ENCODE data around the gene GTF2H3.

The GTF2H3 gene

GRCh38 chr12:123645380-123645779 is 11.8 kb downstream of the GTF2H3 start:
- DNase-seq (ENCODE audit: low read depth in 2 of 2): no peak

GRCh38 chr12:123645878-123646277 is 12.2 kb downstream of the GTF2H3 start:
- no peak for DNase-seq (ENCODE audit: low read depth in 2 of 2)

- DNase-seq (ENCODE audit: low read depth in 2 of 2): no peak
Observed at GRCh38 chr12:123648401-123648800, 14.8 kb downstream of the GTF2H3 start.

GRCh38 chr12:123654129-123654701 is 20.6 kb downstream of the GTF2H3 start:
- DNase-seq (ENCODE audit: low read depth in 2 of 2): no peak

GRCh38 chr12:123655420-123655819 is 21.8 kb downstream of the GTF2H3 start:
- no peak for DNase-seq (ENCODE audit: low read depth in 2 of 2)

- DNase-seq (ENCODE audit: low read depth in 2 of 2): no peak
Observed at GRCh38 chr12:123656392-123656791, 22.8 kb downstream of the GTF2H3 start.

- DNase-seq (ENCODE audit: low read depth in 2 of 2): no peak
Observed at GRCh38 chr12:123657211-123657610, 23.6 kb downstream of the GTF2H3 start.

GRCh38 chr12:123659996-123660727 is 26.5 kb downstream of the GTF2H3 start:
- no peak for DNase-seq (ENCODE audit: low read depth in 2 of 2)

GRCh38 chr12:123667771-123668170 is 34.1 kb downstream of the GTF2H3 start:
- no peak for DNase-seq (ENCODE audit: low read depth in 2 of 2)

GRCh38 chr12:123670882-123671728 is 37.5 kb downstream of the GTF2H3 start, which contains the start of gene TCTN2:
TSS of gene TCTN2 (plus strand) at chr12:123671113. CDS start at chr12:123671241, 128 bp downstream.
- DNase-seq (ENCODE audit: low read depth in 2 of 2): peak; percentile 88 to 92

- DNase-seq (ENCODE audit: low read depth in 2 of 2): no peak
Observed at GRCh38 chr12:123671876-123672275, 38.2 kb downstream of the GTF2H3 start.

GRCh38 chr12:123675436-123675835 is 41.8 kb downstream of the GTF2H3 start:
- DNase-seq (ENCODE audit: low read depth in 2 of 2): no peak

GRCh38 chr12:123676616-123677320 is 43.1 kb downstream of the GTF2H3 start:
- no peak for DNase-seq (ENCODE audit: low read depth in 2 of 2)

- DNase-seq (ENCODE audit: low read depth in 2 of 2): no peak
Observed at GRCh38 chr12:123678981-123679380, 45.4 kb downstream of the GTF2H3 start.

- no peak for DNase-seq (ENCODE audit: low read depth in 2 of 2)
Observed at GRCh38 chr12:123681605-123682004, 48.0 kb downstream of the GTF2H3 start.

GRCh38 chr12:123683964-123684363 is 50.3 kb downstream of the GTF2H3 start:
- no peak for DNase-seq (ENCODE audit: low read depth in 2 of 2)

- DNase-seq (ENCODE audit: low read depth in 2 of 2): no peak
Observed at GRCh38 chr12:123686636-123687190, 53.1 kb downstream of the GTF2H3 start.

GRCh38 chr12:123690191-123690840 is 56.7 kb downstream of the GTF2H3 start:
- DNase-seq (ENCODE audit: low read depth in 2 of 2): no peak

- DNase-seq (ENCODE audit: low read depth in 2 of 2): no peak
Observed at GRCh38 chr12:123696207-123696606, 62.6 kb downstream of the GTF2H3 start.

GRCh38 chr12:123696646-123697045 is 63.0 kb downstream of the GTF2H3 start:
- DNase-seq (ENCODE audit: low read depth in 2 of 2): no peak

GRCh38 chr12:123705935-123706334 is 72.3 kb downstream of the GTF2H3 start:
- DNase-seq (ENCODE audit: low read depth in 2 of 2): no peak
